DLD1 (cell line): ENCODE results near the gene PID1.

ENCODE experiments used
- in situ Hi-C: cut with HindIII; loops from 2 replicates; pipeline ENCODE4 v1.10.0; 2017; ENCODE audit warnings: low sequenced_read_pairs

The PID1 gene

DNA sequence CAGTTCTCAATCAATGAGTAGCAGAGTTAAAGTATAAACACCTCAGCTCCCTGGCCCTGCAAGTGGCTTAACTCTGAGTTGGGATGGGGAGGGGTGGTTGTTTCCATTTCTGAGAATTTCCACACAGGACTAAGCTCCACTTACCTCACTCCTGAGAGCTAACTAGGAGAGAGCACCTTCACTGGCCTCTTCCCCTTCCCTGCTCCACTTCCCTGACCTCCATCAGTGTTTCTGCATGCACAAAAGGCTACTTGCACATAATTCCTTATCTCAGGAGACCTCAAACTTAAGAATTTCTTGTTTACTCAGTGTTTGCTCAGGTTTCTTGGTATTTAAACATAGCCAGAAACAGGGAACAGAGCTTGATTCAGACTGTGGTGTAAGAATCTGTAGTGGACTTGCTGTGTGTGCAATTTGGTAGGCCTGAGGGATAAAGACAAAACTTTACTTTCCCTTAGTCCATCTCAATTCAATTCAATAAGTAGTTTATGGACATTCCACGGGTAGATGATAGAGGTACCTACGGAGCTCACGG lies 97.2 kb downstream of the PID1 start:
- in situ Hi-C loops, result no loop called here

DNA sequence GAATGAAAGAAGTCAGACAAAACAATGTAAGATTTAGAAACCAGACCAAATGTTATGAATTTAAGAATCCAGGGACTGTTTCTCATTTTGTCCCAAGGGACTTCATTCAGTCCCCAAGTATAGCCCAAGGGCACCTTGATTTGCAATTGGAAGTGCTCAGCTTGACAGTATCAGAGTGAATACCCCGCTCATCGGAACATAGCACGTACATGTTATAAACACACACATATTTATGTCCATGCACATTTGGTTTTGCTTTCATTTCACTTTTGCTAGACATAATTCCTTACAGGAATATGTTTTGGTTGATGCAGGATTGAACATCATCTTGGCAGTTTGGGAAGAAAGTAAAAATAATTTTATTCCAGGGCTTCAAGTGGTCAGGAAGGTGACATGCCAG lies 100.2 kb downstream of the PID1 start:
- in situ Hi-C loops, result no loop called here

DNA sequence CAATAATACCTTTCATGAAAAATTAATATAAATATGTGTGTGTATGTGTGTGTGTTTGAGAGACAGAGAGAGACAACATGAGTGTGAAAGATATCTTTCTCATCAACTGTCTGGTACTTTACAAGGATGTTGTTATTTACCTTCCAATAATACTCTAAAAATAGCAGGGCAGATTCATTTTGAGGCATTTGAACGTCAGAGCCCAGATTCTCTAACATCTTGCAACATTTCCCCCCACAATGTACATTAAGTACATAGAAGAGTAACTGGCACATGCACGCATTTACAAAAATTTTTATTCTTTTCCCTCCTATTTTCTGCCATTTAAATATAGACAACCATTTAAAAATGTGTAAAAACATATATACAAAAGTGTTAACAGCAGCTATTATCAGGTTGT lies 100.9 kb downstream of the PID1 start:
- in situ Hi-C loops, result no loop called here

DNA sequence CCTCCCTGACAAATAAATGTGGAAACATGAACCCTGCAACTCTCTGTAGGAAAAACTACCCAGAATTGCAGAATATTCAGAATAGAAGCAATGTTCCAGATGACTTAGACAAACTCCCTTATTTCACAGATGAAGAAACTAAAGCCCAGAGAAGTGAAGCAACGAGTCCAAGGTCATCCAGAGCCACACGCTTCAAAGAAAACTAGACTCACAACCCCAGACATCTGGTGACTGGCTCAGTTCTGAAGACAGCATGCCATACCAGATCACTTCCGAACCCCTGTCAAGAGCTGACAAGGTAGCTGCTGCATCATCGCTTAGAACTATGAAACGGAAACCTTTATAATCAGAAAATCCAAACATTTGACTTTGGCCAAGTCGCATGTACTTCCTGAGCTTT lies 101.3 kb downstream of the PID1 start:
- in situ Hi-C loops, result no loop called here

DNA sequence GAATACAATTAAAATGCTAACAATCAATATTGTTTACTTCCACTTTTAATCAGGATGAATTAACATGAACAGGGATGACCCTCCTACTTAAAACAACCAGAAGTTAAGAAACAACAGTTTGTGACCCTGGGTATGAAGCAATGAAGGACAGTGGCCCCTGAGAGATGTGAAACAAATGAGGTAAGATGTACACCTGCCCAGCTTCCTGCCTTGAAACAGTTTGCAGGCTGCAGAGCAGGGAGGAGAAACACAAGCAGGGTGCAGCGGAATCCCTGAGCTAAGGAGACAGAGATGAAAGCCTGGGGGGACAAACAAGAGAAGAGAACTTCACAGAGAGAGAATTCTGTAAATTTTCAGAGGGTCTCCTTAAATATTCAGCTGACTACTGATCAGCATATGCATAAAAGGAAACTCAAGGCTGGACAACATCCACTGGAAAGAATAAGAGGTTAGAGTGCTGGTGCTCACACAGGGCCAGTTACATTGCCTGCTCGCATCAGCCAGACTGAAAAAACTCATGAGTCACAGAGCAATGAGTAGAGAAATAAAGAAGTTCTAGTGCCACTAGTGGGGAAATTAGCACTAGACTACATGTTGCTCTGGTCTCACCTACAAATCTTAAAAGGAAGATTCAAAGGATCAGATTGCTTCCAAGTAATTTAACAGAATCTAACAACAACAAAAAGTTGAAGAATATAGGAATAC lies 106.4 kb downstream of the PID1 start:
- in situ Hi-C loops, result no loop called here

DNA sequence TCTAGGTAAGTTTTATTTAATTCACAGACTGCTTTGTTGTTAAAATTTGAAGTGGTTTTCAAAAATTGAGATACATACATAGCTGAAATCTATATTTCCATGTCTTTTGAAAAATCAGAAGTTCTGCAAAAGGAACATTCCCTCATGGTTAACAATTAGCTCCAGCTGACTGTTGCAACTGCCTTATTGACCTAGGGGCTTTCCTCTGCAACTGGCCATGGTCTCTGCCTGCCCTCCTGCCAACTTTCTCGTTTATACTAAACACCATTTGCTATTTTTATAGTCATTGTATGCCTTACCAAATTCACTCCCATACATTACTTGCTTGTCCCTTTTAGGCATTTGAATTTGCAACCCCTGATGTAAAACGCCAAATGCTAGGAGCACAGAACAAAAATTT lies 107.2 kb downstream of the PID1 start:
- in situ Hi-C loops, result no loop called here

DNA sequence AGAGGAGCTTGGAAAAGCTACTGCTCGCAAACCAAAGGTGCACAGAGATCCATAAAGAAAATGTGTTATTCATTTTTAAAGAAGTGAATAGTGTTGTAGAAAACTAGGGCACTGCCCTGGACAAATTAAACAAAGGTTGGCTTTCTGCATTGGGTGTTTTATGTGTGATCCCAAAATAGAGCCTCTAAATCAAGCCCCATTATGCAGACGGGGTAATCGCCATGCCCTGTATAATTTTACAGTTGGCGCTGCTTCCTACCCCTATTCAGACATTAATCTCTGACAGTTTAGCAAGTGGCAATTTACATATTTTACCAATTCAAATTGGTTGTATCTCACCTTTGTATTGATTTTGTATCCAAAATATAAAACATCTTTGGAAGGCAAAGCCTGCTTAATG lies 109.1 kb downstream of the PID1 start:
- in situ Hi-C loops, result no loop called here

DNA sequence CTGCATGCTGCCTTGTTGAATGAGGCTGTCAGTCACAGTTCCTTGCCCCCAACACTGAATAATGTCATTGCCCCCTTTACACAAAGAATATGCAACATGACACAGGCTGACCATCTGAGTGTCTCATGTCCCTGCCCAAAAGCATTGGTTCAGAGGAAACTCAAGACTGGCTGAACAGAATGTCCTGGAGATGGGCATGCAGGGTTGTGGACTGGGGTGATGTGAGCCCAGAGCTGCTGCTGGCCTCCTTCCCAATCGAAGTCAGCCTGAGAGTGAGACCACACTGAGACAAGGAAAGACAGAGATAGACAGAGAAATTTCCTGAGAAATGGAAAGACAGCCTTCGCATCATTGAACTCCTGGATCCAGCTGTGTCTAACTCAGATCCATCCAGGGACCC lies 110.1 kb downstream of the PID1 start:
- in situ Hi-C loops, result no loop called here

DNA sequence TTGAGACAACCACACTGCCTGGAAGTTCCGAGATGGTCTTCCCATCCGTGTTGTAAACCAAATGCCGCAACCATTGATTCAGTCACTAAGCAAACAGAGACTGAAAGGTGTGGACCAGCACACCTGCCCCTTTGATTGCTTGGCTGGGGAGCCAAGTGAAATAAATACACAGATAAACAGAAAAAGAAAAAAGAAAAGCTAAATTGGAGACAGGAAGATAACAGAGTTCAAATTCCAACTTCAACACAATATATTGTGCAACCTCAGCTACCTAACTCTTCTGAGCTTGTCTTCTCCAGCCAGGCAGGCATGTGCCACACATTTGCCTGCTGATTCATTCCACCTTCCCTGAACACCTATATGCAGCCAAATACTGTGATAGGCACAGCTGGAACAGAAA lies 110.9 kb downstream of the PID1 start:
- in situ Hi-C loops, result no loop called here

DNA sequence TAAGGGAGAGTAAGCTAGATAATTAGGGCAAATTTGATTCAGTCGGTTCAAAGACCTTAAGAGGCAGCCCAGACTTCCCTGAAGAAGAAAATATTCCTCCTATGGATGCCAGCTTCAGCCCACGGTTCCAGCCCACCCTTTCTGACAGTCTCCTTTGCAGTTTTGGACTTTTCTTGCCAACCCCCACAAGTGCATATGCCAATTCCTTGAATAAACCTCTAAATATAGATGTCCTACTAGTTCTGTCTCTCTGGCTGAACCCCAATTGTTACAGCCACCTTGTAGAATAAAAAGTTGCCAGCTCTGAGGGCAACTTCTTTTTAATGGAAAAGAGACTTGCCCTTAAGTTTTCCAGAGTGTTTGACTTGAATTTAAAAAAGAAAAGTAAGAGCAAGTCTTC lies 111.7 kb downstream of the PID1 start:
- in situ Hi-C loops, result no loop called here

DNA sequence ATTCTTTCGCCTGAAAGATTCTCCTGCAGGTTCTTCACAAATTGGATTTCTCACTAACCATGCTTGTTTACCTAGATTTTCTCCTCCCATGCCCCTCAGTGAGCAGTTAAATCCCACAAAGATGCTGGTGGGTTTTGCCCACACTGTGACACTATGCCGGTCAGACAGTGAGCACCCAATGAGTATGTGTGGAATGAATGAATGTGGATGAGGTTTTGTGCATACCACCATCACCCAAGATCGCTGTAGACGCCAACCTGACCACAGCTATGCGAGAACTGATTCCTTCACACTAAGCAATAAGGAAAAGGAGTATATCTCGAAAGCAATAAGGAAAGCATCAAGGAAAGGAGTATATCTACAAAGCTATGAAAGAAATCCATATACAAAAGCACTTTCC lies 116.7 kb downstream of the PID1 start:
- in situ Hi-C loops, result no loop called here

DNA sequence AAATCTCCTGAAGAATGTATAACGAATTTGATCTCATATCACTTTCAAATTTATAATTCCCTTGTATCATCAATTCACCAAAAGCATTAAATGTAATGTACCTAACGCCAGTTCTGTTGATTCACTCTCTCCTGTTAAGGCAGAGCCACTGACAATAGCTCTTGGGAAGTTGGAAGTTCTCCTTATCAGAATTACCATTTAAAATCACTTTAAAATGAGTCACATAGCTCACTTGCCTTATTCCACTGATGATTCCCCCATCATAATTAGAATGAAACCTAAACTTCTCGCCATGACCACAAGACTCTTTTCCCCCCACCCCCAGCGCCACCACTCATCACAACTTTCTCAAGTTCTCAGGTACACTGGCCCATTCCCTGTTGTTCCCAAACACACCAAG lies 117.1 kb downstream of the PID1 start:
- in situ Hi-C loops, result no loop called here

DNA sequence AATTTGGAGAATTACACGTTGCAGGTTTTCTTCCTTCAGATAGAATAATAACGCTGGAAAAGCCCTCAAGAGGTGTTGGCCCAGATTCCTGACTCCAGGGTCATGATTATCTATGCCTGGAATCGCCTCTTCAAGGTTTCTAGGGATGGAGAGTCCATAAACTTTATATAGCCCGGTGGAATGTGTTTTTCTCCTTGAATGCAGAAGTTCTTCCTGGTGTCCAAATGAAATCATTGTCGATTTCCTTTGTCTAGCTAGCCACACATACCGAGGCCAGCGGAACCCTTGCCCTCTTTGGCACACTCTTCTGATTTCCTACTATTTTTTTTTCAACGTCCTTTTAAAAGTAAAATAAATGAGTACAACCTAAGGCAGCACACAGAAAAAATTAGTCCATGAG lies 117.8 kb downstream of the PID1 start:
- in situ Hi-C loops, result no loop called here

DNA sequence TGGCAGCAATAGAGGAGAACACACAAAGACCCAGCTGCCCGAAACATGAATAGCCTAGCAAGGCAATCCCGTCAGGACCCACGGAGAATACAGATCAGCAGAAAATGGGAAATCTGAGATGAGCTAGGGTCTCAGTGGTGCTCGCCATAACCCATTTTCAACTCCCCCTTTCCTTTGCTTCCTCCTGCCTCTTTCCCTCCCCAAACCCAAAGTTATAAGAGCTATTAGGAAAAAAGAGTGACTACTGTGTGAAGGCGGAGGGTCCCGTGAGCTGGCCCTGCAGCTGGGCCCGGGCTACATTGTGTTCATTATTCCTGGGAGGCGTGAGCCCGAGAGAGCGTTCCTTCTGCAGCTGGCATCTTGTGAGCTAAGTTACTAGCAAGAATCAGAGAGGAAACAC lies 118.4 kb downstream of the PID1 start:
- in situ Hi-C loops, result no loop called here

DNA sequence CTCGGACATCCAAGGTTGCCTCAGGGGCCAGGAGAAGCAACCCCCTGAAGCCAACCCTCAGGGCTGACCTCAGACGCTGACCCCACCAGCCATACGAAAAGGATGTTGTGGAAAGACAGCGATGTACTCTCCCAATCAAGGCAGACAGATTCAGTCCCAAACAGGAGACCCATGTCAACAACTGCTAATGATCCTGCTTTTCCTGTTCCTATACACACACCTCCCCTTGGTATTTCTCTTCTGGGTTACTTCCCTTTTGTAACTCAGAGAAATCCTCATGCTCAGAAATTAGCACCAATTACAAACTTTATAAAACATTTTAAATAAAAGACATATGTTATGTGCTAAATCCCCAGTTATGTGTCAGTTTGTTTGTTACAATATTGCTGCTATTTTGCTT lies 120.8 kb downstream of the PID1 start:
- in situ Hi-C loops, result no loop called here

DNA sequence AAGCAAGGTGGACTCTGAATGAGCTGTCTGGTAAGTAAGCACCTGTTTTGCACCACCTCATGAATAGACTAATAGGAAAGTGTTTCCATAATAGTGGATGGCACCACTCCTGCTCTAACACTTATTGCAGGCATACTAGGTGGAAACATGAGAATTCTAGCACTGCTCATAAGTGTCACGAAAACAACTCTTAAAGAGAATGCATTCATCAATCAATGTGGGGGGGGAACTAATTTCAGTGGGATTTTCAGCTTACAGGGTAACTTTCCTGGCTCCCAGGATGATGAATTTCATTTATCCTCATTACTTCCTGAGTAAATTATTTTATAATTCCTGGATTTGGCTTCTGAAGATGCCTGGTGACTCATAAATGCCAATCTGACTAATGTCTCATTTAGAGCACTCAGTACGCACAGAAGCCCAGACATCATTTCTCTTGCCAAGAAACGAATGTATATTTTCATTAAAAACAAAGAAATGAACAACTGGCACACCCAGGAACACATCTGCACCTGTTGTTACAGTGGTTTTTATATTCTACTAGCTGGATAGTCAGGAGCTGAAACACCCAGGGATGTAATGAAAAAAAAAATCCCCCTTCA lies 129.6 kb downstream of the PID1 start:
- in situ Hi-C loops, result no loop called here

DNA sequence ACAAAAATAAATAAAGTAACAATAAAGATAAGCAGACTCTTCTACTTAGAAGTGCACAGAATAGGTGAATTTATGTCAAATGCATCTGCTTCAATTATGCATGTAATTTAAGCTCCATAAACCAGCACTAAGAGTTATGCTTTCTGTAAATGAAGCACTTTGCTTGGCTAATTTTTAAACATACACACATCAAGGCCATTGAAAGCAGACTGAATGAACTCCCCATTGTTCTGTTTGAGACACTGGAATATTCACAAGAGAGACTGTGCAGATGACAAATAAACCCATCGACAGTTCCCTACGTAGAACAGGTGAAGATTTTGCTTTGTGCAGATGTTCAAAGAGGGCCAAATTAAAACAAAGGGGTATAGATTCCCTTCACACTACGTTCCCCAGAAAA lies 133.4 kb downstream of the PID1 start:
- in situ Hi-C loops, result no loop called here

DNA sequence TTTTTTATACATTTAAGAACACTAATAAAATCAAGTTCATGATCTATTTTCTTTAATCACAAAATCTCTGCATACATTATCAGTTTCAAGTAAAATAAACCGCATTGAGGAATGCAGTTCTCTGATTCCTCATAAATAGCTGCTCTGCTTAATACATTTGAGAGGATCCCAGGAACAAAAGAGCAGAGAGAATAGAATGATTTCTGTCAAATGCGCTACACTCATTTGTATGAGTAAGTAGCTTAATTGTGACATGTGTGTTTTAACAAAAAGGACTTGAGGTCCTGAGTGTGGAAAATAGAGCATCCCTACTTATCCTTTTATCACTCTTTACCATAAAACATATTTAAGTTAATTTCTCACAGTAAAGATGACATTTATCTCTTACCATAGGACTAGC lies 134.0 kb downstream of the PID1 start:
- in situ Hi-C loops, result no loop called here

DNA sequence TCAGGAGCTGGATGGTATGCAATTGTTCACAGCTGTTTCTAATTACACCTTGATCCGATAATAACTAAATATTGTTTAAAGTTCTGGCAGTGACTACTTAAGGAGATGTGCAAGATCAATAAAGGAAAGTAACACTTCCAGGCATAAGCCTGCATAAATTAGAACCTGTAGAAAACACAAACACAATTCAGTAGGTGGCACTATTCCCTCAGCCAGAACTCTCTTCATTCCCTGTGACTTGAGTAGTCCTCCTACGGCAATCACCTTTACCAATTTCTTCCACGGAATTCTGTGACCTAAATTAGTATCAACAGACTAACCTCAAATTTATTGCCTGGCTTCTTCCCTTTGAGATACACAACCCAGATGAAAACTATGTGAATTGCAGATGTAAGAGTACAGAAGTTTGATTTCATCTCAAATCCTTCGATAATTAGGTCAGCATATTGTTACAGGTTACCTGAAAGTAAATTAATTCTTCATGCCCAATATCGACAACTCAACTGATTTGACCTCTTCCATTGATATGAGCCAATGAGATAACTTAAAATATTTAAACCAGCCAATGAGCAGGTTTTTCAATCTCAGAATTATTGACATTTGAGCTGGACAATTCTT lies 137.8 kb downstream of the PID1 start:
- in situ Hi-C loops, result no loop called here

DNA sequence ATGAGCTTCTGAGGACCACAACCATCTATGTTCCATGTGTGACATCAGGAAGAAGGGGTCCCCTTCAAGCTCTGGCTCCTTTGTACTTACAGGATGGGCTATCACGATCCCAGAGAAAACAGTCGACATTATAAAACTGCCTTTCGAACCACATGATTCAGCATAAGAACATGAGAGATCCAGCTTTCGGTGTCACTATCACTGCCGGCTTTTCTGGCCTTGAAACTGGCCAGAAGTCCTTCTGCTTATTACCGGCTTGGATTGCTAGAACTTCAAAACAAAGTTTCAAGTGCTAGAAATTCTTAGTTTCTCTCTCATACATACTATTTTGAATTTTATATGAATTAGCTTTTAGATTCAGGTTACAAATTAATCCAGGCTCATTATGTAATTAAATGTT lies 138.9 kb downstream of the PID1 start:
- in situ Hi-C loops, result no loop called here

DNA sequence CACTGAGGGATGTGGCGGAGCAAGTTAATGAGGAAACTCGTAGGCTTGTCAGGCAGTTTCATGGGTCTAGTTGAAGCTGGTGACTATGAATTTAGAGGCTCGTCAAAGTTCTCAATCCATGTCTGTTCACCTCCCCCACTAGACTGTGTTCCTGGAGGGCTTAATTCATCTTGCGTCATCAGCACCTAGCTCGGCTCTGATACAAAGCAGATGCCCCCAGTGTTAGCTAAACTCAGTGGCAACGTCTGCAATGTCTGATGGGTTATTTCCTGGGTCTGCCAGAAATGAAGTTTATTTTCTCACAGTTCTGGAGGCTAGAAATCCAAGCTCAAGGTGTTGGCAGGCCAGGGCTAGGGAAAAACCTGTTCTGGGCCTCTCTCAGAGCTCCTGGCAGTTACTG lies 140.6 kb downstream of the PID1 start:
- in situ Hi-C loops, result no loop called here

DNA sequence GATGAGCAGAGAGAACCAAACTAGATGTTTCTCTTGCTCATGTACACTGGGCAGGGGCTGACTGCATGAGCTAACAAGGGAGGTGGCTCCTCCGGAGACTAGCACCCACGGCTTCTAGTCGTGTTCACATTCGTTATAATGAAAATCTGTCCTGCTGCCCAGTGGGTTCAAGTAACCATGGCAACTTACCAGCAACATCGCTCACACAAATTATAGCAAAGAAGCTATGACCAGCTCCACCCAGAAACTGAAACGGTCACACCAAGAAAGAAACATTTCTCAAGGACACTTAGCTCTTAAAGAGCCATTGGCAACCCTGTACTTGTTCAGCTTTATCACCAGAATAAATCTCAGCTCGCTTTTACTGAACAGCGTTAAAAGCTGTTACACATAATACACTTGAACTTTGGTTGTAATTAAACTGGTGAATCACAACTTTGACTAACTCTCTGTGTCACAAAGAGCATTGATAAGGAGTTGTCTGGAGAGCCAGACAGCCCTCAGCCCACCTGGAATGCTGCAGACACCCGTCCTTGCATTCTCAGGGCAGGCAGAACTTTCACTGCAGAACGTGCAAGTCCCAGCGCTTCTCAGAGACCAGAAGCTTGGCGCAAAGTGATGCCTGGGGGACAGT lies 141.2 kb downstream of the PID1 start:
- in situ Hi-C loops, result no loop called here
